Measurements from ENCODE around the gene BIRC7.

DNA sequence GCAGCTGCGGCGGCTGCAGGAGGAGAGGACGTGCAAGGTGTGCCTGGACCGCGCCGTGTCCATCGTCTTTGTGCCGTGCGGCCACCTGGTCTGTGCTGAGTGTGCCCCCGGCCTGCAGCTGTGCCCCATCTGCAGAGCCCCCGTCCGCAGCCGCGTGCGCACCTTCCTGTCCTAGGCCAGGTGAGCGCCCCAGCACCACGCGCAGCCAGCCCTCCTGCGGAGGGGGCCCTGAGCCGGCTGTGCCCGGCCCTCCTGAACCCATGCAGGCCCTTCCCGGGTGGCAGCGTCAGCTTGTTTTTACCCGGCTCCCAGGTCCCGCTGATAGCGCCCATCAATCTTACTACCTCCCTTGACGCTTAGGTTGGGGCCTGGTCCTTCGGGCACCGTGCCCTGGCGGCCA lies 3.7 kb downstream of the BIRC7 start:
- TF ChIP-seq POLR2A (IDR thresholded peaks at IDR 0.05) (no peak), CTCF (IDR thresholded peaks at IDR 0.05) (no peak), POLR2AphosphoS5 (IDR thresholded peaks at IDR 0.05) (no peak)
